Measurements from ENCODE around the gene CHRM4.

CHRM4 gene

GRCh38 chr11:46402957-46403902 lies 11.7 kb upstream of the CHRM4 start:
- DNase-seq: no peak

- DNase-seq: no peak
These were observed 6.0 kb upstream of the CHRM4 start for GRCh38 chr11:46397526-46397925.

- DNase-seq: no peak
These were observed 2.2 kb upstream of the CHRM4 start for GRCh38 chr11:46393759-46394158.

GRCh38 chr11:46393231-46393616 lies 1.6 kb upstream of the CHRM4 start:
- no peak for DNase-seq

GRCh38 chr11:46392421-46393230 lies 1.1 kb upstream of the CHRM4 start:
- peak; percentile 89 for DNase-seq

- peak; percentile 28 for DNase-seq
These were observed 394 bp downstream of the CHRM4 start for GRCh38 chr11:46391186-46391577.

- DNase-seq: no peak
These were observed 1.0 kb downstream of the CHRM4 start for GRCh38 chr11:46390331-46391171.

GRCh38 chr11:46389450-46390330 lies 1.9 kb downstream of the CHRM4 start:
- peak; percentile 75 for DNase-seq

- DNase-seq: no peak
These were observed 2.7 kb downstream of the CHRM4 start for GRCh38 chr11:46388619-46389449.

GRCh38 chr11:46387919-46388618 lies 3.5 kb downstream of the CHRM4 start:
- peak; percentile 32 for DNase-seq

- DNase-seq: no peak
These were observed 4.1 kb downstream of the CHRM4 start for GRCh38 chr11:46387456-46387855.

GRCh38 chr11:46386674-46387073 lies 4.9 kb downstream of the CHRM4 start:
- DNase-seq: no peak

- no peak for DNase-seq
These were observed 5.5 kb downstream of the CHRM4 start for GRCh38 chr11:46386005-46386578.

- no peak for DNase-seq
These were observed 6.2 kb downstream of the CHRM4 start for GRCh38 chr11:46385169-46386004.

- no peak for DNase-seq
These were observed 7.4 kb downstream of the CHRM4 start for GRCh38 chr11:46383974-46384701.

- DNase-seq: no peak
These were observed 8.2 kb downstream of the CHRM4 start for GRCh38 chr11:46383404-46383758.

GRCh38 chr11:46382646-46383403 lies 8.8 kb downstream of the CHRM4 start:
- DNase-seq: peak; percentile 38
